GM12878 (cell line): ENCODE data around the gene TMEM168.

ENCODE experiments used
- EZH2 ChIP-seq: IDR thresholded peaks from 2 replicates; pipeline ENCODE4 v1.6.1; 2012; ENCODE audit warnings: low read depth, mild to moderate bottlenecking, control low read depth, inconsistent platforms, low read length, borderline replicate concordance; ENCODE audit not compliant: control insufficient read depth
- HCFC1 ChIP-seq: fragments of 150-350 bp; IDR thresholded peaks from 2 replicates; pipeline ENCODE4 v1.6.1; 2014; ENCODE audit warnings: low read length
- POLR2AphosphoS5 ChIP-seq: IDR thresholded peaks from 2 replicates; pipeline ENCODE4 v1.6.1; 2011; ENCODE audit warnings: mild to moderate bottlenecking, low read length, inconsistent platforms
- SMARCA5 ChIP-seq: fragments of 450-650 bp; IDR thresholded peaks from 2 replicates; pipeline ENCODE4 v1.6.1; 2017; ENCODE audit warnings: mild to moderate bottlenecking
- SREBF2 ChIP-seq: IDR thresholded peaks from 2 replicates; pipeline ENCODE4 v1.6.1; 2012; ENCODE audit warnings: mild to moderate bottlenecking, low read length
- TCF7 ChIP-seq: IDR thresholded peaks from 2 replicates; pipeline ENCODE4 v1.6.1; 2014; ENCODE audit warnings: antibody characterized with exemption, borderline replicate concordance
- ZSCAN29 ChIP-seq: fragments of 450-650 bp; IDR thresholded peaks from 2 replicates; pipeline ENCODE4 v1.6.1; 2017; ENCODE audit warnings: mild to moderate bottlenecking, moderate library complexity

GRCh38 chr7:112723416-112723815 lies 66.8 kb downstream of the TMEM168 start:
- TF ChIP-seq POLR2AphosphoS5 (no peak), SREBF2 (no peak), SMARCA5 (no peak), TCF7 (no peak), ZSCAN29 (no peak), HCFC1 (no peak), EZH2 (no peak)
